Keratinocyte (primary cell): ENCODE measurements around the gene ICA1L. TPM values are rescaled to one million over a fixed set of nuclear protein-coding genes. Genes with fewer than 3 reads are reported as not detected.

Experiments used
- DNase-seq: peaks from one replicate; pipeline ENCODE4 v3.0.0-alpha.2; 2011; ENCODE audit warnings: low read depth, missing footprints, low spot score
- FAIRE-seq: peaks from 2 replicates; lab custom pipeline; 2011; peaks lifted over from hg19 to GRCh38; lab: Jason Lieb, UNC
- H2AFZ ChIP-seq: 2 replicates; pipeline ENCODE4 v1.6.0; 2012; ENCODE audit warnings: low read length, control low read depth, inconsistent platforms; ENCODE audit not compliant: control insufficient read depth
- H3K27ac ChIP-seq: 2 replicates; pipeline ENCODE4 v1.5.1; 2011; ENCODE audit warnings: low read length; ENCODE audit not compliant: control insufficient read depth, insufficient read depth
- H3K27me3 ChIP-seq: 3 replicates; pipeline ENCODE4 v1.6.0; 2011; ENCODE audit warnings: low read length; ENCODE audit not compliant: control insufficient read depth, insufficient read depth; ENCODE audit errors: extremely low read depth
- H3K36me3 ChIP-seq, 2 experiments: 2 replicates in 1 of 2; 3 replicates in 1 of 2; pipeline ENCODE4 v1.5.1; 2011; ENCODE audit warnings: low read length in 2 of 2, mild to moderate bottlenecking in 1 of 2; ENCODE audit not compliant: control insufficient read depth in 2 of 2, insufficient read depth in 2 of 2; ENCODE audit errors: extremely low read depth in 1 of 2
- H3K4me1 ChIP-seq: 3 replicates; pipeline ENCODE4 v1.5.1; 2011; ENCODE audit warnings: low read length; ENCODE audit not compliant: control insufficient read depth, insufficient read depth; ENCODE audit errors: extremely low read depth
- H3K4me2 ChIP-seq: 3 replicates; pipeline ENCODE4 v1.6.0; 2011; ENCODE audit warnings: low read depth, low read length; ENCODE audit not compliant: control insufficient read depth, insufficient read depth; ENCODE audit errors: extremely low read depth
- H3K4me3 ChIP-seq, 3 experiments: fragments of 200-600 bp in 1 of 3; sonication (generic) in 1 of 3; 2 replicates in 2 of 3; 3 replicates in 1 of 3; pipeline ENCODE4 v1.5.1; 2011 to 2016; ENCODE audit warnings: low read length in 3 of 3, mild to moderate bottlenecking in 3 of 3, control low read depth in 2 of 3, inconsistent platforms in 1 of 3, low read depth in 1 of 3, mixed read lengths in 1 of 3, mixed run types in 1 of 3, moderate library complexity in 1 of 3; ENCODE audit not compliant: control insufficient read depth in 2 of 3, insufficient read depth in 2 of 3; ENCODE audit errors: extremely low read depth in 1 of 3
- H3K79me2 ChIP-seq: 2 replicates; pipeline ENCODE4 v1.6.0; 2012; ENCODE audit warnings: low read length; ENCODE audit not compliant: control insufficient read depth, insufficient read depth
- H3K9ac ChIP-seq: 3 replicates; pipeline ENCODE4 v1.6.0; 2011; ENCODE audit warnings: low read length; ENCODE audit not compliant: control insufficient read depth, insufficient read depth; ENCODE audit errors: extremely low read depth
- H3K9me1 ChIP-seq: 3 replicates; pipeline ENCODE4 v1.6.0; 2011; ENCODE audit warnings: low read length; ENCODE audit not compliant: control insufficient read depth, insufficient read depth; ENCODE audit errors: extremely low read depth
- H3K9me3 ChIP-seq: 2 replicates; pipeline ENCODE4 v1.5.1; 2012; ENCODE audit warnings: low read depth, low read length; ENCODE audit not compliant: control insufficient read depth
- H4K20me1 ChIP-seq: 3 replicates; pipeline ENCODE4 v1.6.0; 2011; ENCODE audit warnings: low read length; ENCODE audit not compliant: control insufficient read depth, insufficient read depth; ENCODE audit errors: extremely low read depth
- EZH2 ChIP-seq: IDR thresholded peaks from one replicate; pipeline ENCODE4 v1.6.1; 2012; ENCODE audit warnings: inconsistent platforms, mild to moderate bottlenecking, low read length, moderate library complexity
- dilution Hi-C: fragments of 300-500 bp; cut with MboI; formaldehyde crosslinking; loops from one replicate; pipeline ENCODE4 v1.7.0; 2020; ENCODE audit warnings: low sequenced_read_pairs; ENCODE audit not compliant: extremely low pct_ligation_motif_present
- polyA plus RNA-seq, 5 experiments: library from polyadenylated mRNA; depleted of rRNA in 3 of 5; stranded (reverse) in 3 of 5; stranded (forward) in 1 of 5; unstranded in 1 of 5; fragments of >200 nt; gene quantifications; 1 replicate in 1 of 5; 2 replicates in 3 of 5; 3 replicates in 1 of 5; pipeline versions ENCODE4 v1.2.1 to v1.2.3, GENCODE V29; 2011 to 2012; ENCODE audit warnings: missing spikeins in 2 of 5, low read depth in 1 of 5, low replicate concordance in 1 of 5
- TF ChIP-seq, protein P1 (sequence below), 3 experiments: IDR thresholded peaks in 1 of 3; conservative IDR thresholded peaks in 1 of 3; optimal IDR thresholded peaks in 1 of 3; 2 replicates in 2 of 3; 3 replicates in 1 of 3; pipeline versions ENCODE3 to v1.5.1; 2011; ENCODE audit warnings: low read length in 3 of 3, mild to moderate bottlenecking in 3 of 3, moderate library complexity in 2 of 3, control low read depth in 1 of 3, inconsistent platforms in 1 of 3; ENCODE audit not compliant: insufficient read depth in 2 of 3; ENCODE audit errors: extremely low read depth in 1 of 3

The ICA1L gene
- polyA plus RNA-seq, 1 donor (not counting 4 experiments of a cell fraction or from before 2014, with no cell fraction given), result 2.2 TPM

DNA sequence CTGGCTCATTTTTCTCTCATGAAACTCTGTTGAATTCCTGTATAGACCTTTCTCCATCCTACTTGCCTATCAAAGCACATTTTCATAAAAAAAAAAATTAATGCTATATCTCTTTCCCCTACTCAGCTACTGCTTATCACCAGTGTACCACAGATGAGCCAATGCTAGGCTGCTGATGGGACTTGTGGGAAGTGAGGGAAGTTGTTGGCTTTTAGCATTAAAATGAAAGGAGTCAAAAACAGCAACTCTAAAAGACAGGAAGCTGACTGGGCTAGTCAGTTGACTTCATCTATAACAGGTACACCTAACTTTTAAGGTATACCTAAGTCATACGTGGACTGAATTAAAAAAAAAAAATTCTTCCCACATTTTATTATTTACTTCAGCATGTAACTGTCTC, 134.7 kb downstream of the ICA1L start:
- DNase-seq (no peak), FAIRE-seq (no peak)
- dilution Hi-C loops, result no loop called here
- H3K4me3 ChIP-seq, result no peak overlapping the region
- H3K27ac ChIP-seq, result no peak overlapping the region
- H3K79me2 ChIP-seq, result no peaks in the 10 kb centered on the region
- no peaks in the 10 kb centered on the region for H3K36me3 ChIP-seq
- H3K4me1 ChIP-seq, result no peaks in the 10 kb centered on the region
- TF ChIP-seq EZH2, result no peak
- TF ChIP-seq, protein P1, sequence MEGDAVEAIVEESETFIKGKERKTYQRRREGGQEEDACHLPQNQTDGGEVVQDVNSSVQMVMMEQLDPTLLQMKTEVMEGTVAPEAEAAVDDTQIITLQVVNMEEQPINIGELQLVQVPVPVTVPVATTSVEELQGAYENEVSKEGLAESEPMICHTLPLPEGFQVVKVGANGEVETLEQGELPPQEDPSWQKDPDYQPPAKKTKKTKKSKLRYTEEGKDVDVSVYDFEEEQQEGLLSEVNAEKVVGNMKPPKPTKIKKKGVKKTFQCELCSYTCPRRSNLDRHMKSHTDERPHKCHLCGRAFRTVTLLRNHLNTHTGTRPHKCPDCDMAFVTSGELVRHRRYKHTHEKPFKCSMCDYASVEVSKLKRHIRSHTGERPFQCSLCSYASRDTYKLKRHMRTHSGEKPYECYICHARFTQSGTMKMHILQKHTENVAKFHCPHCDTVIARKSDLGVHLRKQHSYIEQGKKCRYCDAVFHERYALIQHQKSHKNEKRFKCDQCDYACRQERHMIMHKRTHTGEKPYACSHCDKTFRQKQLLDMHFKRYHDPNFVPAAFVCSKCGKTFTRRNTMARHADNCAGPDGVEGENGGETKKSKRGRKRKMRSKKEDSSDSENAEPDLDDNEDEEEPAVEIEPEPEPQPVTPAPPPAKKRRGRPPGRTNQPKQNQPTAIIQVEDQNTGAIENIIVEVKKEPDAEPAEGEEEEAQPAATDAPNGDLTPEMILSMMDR (optimal IDR thresholded peaks at IDR 0.05 in 1 of 3, IDR thresholded peaks at IDR 0.05 in 1 of 3, conservative IDR thresholded peaks at IDR 0.05 in 1 of 3; ENCODE audit: extremely low read depth in 1 of 3, insufficient read depth in 2 of 3, low read length in 3 of 3), result no peak
- no peaks in the 10 kb centered on the region for H3K9me1 ChIP-seq
- no peak overlapping the region for H3K4me2 ChIP-seq
- H3K9ac ChIP-seq, result no peak overlapping the region
- H3K27me3 ChIP-seq, result no peaks in the 10 kb centered on the region
- no peaks in the 10 kb centered on the region for H4K20me1 ChIP-seq
- no peaks in the 10 kb centered on the region for H3K9me3 ChIP-seq
- no peak overlapping the region for H2AFZ ChIP-seq

DNA sequence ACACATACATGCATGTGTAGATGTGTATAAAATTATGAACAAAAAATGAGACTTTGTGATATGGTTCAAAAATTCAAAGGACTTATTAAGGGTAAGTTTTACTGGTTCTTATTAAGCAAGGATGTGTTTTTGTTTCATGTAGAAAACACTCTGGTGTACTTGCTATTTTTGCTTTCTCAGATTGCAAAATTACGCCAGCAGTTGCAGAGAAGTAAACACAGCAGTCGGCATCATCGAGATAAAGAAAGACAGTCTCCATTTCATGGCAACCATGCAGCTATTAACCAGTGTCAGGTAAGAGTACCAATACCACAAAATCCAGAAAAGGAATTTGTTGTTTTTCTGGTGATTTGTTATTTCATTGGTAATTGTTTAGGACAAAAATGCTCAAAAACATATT, 145.5 kb downstream of the ICA1L start:
- FAIRE-seq, result no peak
- Histone ChIP-seq H3K9ac (no peak overlapping the region), H3K9me3 (no peaks in the 10 kb centered on the region), H3K4me1 (no peaks in the 10 kb centered on the region), H3K4me2 (no peak overlapping the region), H3K27me3 (no peaks in the 10 kb centered on the region), H3K9me1 (no peaks in the 10 kb centered on the region), H3K27ac (no peak overlapping the region), H3K36me3 (no peaks in the 10 kb centered on the region), H4K20me1 (no peaks in the 10 kb centered on the region), H3K4me3 (no peak overlapping the region), H3K79me2 (no peaks in the 10 kb centered on the region), H2AFZ (no peak overlapping the region)
- DNase-seq, result no peak
- dilution Hi-C loops, result no loop called here
- TF ChIP-seq EZH2, result no peak
- TF ChIP-seq, protein P1 (optimal IDR thresholded peaks at IDR 0.05 in 1 of 3, IDR thresholded peaks at IDR 0.05 in 1 of 3, conservative IDR thresholded peaks at IDR 0.05 in 1 of 3; ENCODE audit: extremely low read depth in 1 of 3, insufficient read depth in 2 of 3, low read length in 3 of 3), result no peak
